BE2C (cell line): ENCODE measurements around the gene SSBP3.

ENCODE experiments used
- DNase-seq: peaks from one replicate; pipeline ENCODE4 v3.0.0-alpha.2; 2020
- H3K27me3 ChIP-seq: fragments of 250-450 bp; sonication (Bioruptor Pico); 2 replicates; pipeline ENCODE4 v1.5.1; 2020; ENCODE audit warnings: mild to moderate bottlenecking
- H3K36me3 ChIP-seq: fragments of 250-450 bp; sonication (Bioruptor Pico); 2 replicates; pipeline ENCODE4 v1.5.1; 2020; ENCODE audit warnings: mild to moderate bottlenecking
- H3K4me1 ChIP-seq: fragments of 250-450 bp; sonication (Bioruptor Pico); 2 replicates; pipeline ENCODE4 v1.5.1; 2020
- H3K4me3 ChIP-seq: 2 replicates; pipeline ENCODE4 v1.5.1; 2011; ENCODE audit warnings: low read depth, low read length
- H3K9me3 ChIP-seq: fragments of 250-450 bp; sonication (Bioruptor Pico); 2 replicates; pipeline ENCODE4 v1.5.1; 2020
- TF ChIP-seq, protein P1 (sequence below): IDR thresholded peaks from 2 replicates; pipeline ENCODE4 v1.5.1; 2012; ENCODE audit warnings: mild to moderate bottlenecking, low read depth, low read length

SSBP3 gene

DNA sequence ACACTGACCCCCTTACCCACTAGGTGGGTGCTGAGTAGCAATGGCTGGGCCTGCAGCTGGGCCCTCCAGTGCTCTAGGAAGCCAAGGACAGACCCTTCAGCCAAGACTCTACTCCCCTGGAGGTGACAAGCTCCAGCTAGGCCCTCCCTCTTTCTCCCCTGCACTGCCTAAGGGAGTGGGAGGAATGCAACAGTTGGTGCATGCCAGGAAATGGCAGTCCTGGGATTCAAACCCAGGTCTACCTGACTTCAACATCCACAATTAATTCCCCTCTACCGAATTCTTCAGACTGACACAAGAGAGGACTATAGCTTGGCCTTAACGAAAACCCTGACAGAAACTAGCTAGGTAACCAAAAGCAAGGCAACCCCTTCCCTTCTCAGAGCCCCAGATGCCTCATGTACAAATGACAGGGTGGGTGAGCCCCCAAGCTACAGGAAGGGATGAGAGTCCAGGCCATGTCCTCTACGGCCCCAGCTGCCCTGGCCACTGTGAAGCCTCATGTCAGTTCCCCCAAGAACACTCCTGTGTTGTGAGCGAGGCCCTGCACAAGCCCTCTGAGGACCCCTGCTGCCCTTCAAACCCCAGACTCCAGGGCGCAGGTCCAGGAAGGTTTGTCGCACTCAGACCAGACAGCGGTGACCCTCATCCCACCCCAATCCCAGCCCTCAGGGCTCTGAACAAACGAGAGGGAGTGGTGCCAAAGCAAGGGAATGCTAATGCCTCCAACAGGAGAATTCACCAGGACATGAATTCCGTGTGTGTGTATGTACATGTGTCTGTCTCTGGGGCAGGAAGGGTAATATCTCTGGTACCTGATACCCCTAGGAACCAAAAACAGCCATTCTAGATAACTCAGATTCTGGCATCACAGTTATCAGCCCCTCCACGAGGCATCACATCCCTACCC lies 113.9 kb downstream of the SSBP3 start:
- Histone ChIP-seq H3K4me3 (no peak overlapping the region), H3K9me3 (no peaks in the 10 kb centered on the region), H3K4me1 (peaks cover 25% of the 10 kb centered on the region), H3K27me3 (no peaks in the 10 kb centered on the region), H3K36me3 (no peaks in the 10 kb centered on the region)
- TF ChIP-seq, protein P1, sequence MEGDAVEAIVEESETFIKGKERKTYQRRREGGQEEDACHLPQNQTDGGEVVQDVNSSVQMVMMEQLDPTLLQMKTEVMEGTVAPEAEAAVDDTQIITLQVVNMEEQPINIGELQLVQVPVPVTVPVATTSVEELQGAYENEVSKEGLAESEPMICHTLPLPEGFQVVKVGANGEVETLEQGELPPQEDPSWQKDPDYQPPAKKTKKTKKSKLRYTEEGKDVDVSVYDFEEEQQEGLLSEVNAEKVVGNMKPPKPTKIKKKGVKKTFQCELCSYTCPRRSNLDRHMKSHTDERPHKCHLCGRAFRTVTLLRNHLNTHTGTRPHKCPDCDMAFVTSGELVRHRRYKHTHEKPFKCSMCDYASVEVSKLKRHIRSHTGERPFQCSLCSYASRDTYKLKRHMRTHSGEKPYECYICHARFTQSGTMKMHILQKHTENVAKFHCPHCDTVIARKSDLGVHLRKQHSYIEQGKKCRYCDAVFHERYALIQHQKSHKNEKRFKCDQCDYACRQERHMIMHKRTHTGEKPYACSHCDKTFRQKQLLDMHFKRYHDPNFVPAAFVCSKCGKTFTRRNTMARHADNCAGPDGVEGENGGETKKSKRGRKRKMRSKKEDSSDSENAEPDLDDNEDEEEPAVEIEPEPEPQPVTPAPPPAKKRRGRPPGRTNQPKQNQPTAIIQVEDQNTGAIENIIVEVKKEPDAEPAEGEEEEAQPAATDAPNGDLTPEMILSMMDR, result no peak
- DNase-seq, result no peak

DNA sequence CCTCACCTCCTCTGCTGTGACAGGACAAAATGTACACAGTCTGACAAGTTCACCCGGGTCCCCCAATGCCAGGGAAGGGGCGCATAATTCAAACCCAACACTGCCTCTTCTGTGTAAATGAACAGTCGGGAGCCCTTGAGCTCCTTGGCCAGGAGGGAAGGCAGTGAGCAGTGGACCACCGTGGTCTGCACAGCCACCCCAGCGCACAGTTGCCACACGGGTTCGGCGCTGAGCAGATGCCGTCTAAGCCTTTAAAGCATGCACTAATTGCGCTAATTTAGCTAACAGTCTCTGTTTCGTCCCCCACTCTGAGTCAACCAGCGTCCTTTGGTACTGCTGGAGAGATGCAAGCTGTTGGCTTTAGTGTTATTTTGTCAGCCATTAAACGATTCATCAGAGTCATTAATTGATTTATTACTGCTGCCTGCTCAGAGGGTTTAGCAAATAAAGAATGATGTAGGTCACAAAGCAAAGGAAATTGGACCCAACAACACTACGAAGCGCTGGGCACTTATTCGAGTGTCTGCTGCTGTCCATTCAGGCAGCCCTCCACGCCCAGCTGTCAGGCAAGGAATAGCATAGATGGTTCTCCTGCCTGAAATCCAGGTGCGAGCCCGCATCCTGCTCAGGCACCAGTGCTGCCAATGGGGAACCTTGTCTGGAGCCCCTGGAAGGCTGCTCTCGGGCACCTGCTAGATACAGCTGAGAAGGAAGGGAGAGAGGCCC lies 114.8 kb downstream of the SSBP3 start:
- TF ChIP-seq, protein P1, result no peak
- no peak overlapping the region for H3K4me3 ChIP-seq
- H3K36me3 ChIP-seq, result no peaks in the 10 kb centered on the region
- H3K9me3 ChIP-seq, result no peaks in the 10 kb centered on the region
- DNase-seq, result no peak
- no peaks in the 10 kb centered on the region for H3K27me3 ChIP-seq
- peaks cover 25% of the 10 kb centered on the region for H3K4me1 ChIP-seq

DNA sequence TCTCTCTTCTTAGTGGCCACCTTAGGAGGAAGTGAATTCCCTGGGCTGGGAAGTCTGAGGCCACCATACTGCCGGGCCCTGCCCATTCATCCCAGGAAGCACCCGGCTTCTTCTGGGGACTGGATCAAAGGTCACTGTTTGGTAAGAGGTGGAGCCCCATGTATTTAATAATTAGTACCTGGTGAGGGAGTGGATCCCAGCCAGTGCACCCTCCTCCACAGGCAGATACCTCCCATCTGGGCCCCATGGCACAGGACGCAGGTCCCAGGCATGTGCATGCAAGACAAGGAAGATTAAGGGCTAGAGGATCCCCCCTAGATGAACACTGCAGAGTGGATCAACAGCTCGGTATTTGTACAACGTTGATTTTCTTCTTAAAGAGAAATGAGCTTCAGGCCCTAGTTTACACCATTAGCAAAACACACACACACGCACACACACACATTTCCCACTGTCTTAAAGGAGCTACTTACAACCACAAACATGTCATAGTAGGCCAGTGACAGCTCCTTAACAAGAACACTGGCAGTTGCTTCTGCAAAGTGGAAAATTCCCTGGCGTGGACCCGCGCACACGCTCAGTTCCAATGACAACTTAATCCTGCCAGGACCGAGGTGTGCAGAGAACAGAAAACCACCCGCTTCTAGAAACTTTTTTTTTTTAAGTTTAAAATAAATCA lies 115.5 kb downstream of the SSBP3 start:
- no peak for DNase-seq
- H3K27me3 ChIP-seq, result no peaks in the 10 kb centered on the region
- no peaks in the 10 kb centered on the region for H3K9me3 ChIP-seq
- no peak overlapping the region for H3K4me3 ChIP-seq
- TF ChIP-seq, protein P1, result no peak
- H3K36me3 ChIP-seq, result no peaks in the 10 kb centered on the region
- peaks cover 26% of the 10 kb centered on the region for H3K4me1 ChIP-seq

DNA sequence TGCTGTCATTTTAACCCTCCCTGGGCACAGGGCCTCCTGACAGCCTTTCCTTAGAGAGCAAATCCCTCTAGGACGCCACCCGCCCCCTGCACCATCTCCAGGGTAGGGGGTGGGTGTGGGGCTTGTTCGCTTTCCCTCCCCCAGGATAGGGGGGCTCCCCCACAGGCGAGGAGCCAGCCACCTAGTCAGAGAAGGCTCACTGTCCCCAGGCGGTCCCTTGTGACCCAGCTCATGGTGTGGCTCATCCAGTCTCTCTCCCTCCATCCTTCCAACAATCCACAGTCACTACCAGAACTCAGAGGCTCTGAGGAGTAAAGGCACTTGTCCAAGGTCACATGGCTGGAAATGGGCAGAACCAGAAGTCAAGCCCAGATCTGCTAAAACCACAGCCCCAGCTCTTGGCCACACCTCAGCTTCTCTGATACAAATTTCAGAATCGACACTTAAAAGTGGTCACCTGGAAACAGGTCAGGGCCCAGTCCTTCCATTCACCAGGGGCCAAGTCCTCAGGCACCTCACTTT lies 116.4 kb downstream of the SSBP3 start:
- Histone ChIP-seq H3K36me3 (no peaks in the 10 kb centered on the region), H3K9me3 (no peaks in the 10 kb centered on the region), H3K4me1 (peaks cover 26% of the 10 kb centered on the region), H3K4me3 (no peak overlapping the region), H3K27me3 (no peaks in the 10 kb centered on the region)
- DNase-seq, result no peak
- TF ChIP-seq, protein P1, result no peak

DNA sequence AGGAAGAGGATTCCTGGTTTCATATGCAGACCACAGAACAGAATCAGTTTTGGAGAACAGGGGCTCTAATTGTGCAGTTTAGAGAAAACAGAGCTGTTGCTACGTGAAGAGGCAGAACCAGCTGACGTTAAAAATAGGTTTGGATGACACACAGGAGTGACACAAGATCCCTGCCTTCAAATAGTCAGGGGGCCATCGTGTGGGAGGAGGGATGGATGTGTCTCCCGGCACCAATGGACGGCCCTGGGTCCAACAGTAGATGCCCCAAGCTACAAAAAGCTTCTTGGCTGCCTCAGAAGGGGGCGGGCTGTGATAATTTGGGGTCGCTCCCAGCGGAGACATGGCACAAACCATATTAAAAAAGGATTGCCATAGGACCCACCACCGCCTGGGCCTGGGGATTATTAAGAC lies 118.4 kb downstream of the SSBP3 start:
- H3K36me3 ChIP-seq, result no peaks in the 10 kb centered on the region
- no peaks in the 10 kb centered on the region for H3K27me3 ChIP-seq
- TF ChIP-seq, protein P1, result no peak
- peaks cover 24% of the 10 kb centered on the region for H3K4me1 ChIP-seq
- DNase-seq, result no peak
- H3K9me3 ChIP-seq, result no peaks in the 10 kb centered on the region
- H3K4me3 ChIP-seq, result no peak overlapping the region
